DND-41 (cell line): ENCODE results near the gene SIK1.
A peak's percentile ranks its signal among the peaks of the same experiment; 100 is the strongest.
"Not testable (repeated sequence)": the region's sequence is repeated elsewhere in the genome, so short reads cannot be mapped to it uniquely, and the experiment has no call there.

ENCODE experiments used
- ATAC-seq: fragments of 200-7000 bp; cut with Tn5 transposase; 3 replicates; pipeline ENCODE4 v1.9.1; 2021; ENCODE audit warnings: low read depth; ENCODE audit not compliant: insufficient read depth
- DNase-seq: peaks from one replicate; pipeline ENCODE4 v3.0.0-alpha.2; 2020
- H2AFZ ChIP-seq: 2 replicates; pipeline ENCODE4 v1.6.0; 2012; ENCODE audit warnings: low read depth, low read length
- H3K27ac ChIP-seq: 2 replicates; pipeline ENCODE4 v1.5.1; 2012; ENCODE audit warnings: low read length, inconsistent platforms
- H3K27me3 ChIP-seq: fragments of 200-600 bp; sonication (generic); 2 replicates; pipeline ENCODE4 v1.6.0; 2012; ENCODE audit warnings: low read length, mild to moderate bottlenecking, inconsistent platforms; ENCODE audit not compliant: insufficient read depth, poor library complexity
- H3K36me3 ChIP-seq: 2 replicates; pipeline ENCODE4 v1.5.1; 2012; ENCODE audit warnings: low read length, inconsistent platforms; ENCODE audit not compliant: insufficient read depth
- H3K4me1 ChIP-seq: 2 replicates; pipeline ENCODE4 v1.5.1; 2012; ENCODE audit warnings: mild to moderate bottlenecking, low read length; ENCODE audit not compliant: insufficient read depth
- H3K4me2 ChIP-seq: 2 replicates; pipeline ENCODE4 v1.6.0; 2012; ENCODE audit warnings: mild to moderate bottlenecking, moderate library complexity, low read length, inconsistent platforms; ENCODE audit not compliant: insufficient read depth
- H3K4me3 ChIP-seq, 2 experiments: fragments of 200-600 bp in 1 of 2; shearing (Covaris generic) in 1 of 2; 2 replicates each; pipeline ENCODE4 v1.5.1; 2012 to 2016; ENCODE audit warnings: inconsistent platforms in 2 of 2, low read length in 2 of 2, mild to moderate bottlenecking in 2 of 2, low read depth in 1 of 2, moderate library complexity in 1 of 2
- H3K79me2 ChIP-seq: 2 replicates; pipeline ENCODE4 v1.6.0; 2012; ENCODE audit warnings: low read length, inconsistent platforms; ENCODE audit not compliant: insufficient read depth
- H3K9ac ChIP-seq: 2 replicates; pipeline ENCODE4 v1.6.0; 2012; ENCODE audit warnings: low read depth, mild to moderate bottlenecking, inconsistent platforms, low read length, moderate library complexity
- H3K9me3 ChIP-seq: 2 replicates; pipeline ENCODE4 v1.5.1; 2012; ENCODE audit warnings: low read length, moderate library complexity, mild to moderate bottlenecking, inconsistent platforms; ENCODE audit not compliant: insufficient read depth, severe bottlenecking
- H4K20me1 ChIP-seq: 2 replicates; pipeline ENCODE4 v1.6.0; 2012; ENCODE audit warnings: low read length; ENCODE audit not compliant: insufficient read depth

Gene SIK1

GRCh38 chr21:43446277-43446932, 19.5 kb upstream of the SIK1 start:
- not testable (repeated sequence) for ATAC-seq, H3K27me3 ChIP-seq, H3K36me3 ChIP-seq, H3K4me2 ChIP-seq, H4K20me1 ChIP-seq, H3K4me1 ChIP-seq, DNase-seq, H3K9ac ChIP-seq, H3K79me2 ChIP-seq, H3K4me3 ChIP-seq, H3K27ac ChIP-seq, H2AFZ ChIP-seq, H3K9me3 ChIP-seq

GRCh38 chr21:43444524-43444923, 17.6 kb upstream of the SIK1 start:
- H3K4me1 ChIP-seq, H3K4me3 ChIP-seq, H3K79me2 ChIP-seq, H4K20me1 ChIP-seq, H3K27me3 ChIP-seq, H2AFZ ChIP-seq, H3K4me2 ChIP-seq, H3K27ac ChIP-seq, H3K36me3 ChIP-seq, H3K9ac ChIP-seq, DNase-seq, H3K9me3 ChIP-seq: not testable (repeated sequence)
- ATAC-seq, result peak; percentile 74

GRCh38 chr21:43442571-43442970, 15.6 kb upstream of the SIK1 start:
- ATAC-seq, H4K20me1 ChIP-seq, H3K79me2 ChIP-seq, H3K27ac ChIP-seq, H3K4me2 ChIP-seq, H3K9me3 ChIP-seq, H3K27me3 ChIP-seq, H3K4me3 ChIP-seq, H3K36me3 ChIP-seq, DNase-seq, H3K4me1 ChIP-seq, H3K9ac ChIP-seq, H2AFZ ChIP-seq: not testable (repeated sequence)

- H3K4me2 ChIP-seq, H3K36me3 ChIP-seq, H4K20me1 ChIP-seq, H3K9me3 ChIP-seq, H3K4me1 ChIP-seq, ATAC-seq, H2AFZ ChIP-seq, H3K79me2 ChIP-seq, H3K9ac ChIP-seq, H3K4me3 ChIP-seq, DNase-seq, H3K27me3 ChIP-seq, H3K27ac ChIP-seq: not testable (repeated sequence)
Observed at GRCh38 chr21:43440835-43441727, 14.2 kb upstream of the SIK1 start.

- not testable (repeated sequence) for H3K36me3 ChIP-seq, H3K79me2 ChIP-seq, ATAC-seq
Observed at GRCh38 chr21:43439316-43440075, 12.6 kb upstream of the SIK1 start.

GRCh38 chr21:43436272-43436671, 9.3 kb upstream of the SIK1 start:
- H3K27ac ChIP-seq, ATAC-seq, H3K27me3 ChIP-seq, DNase-seq, H3K4me3 ChIP-seq, H4K20me1 ChIP-seq, H3K36me3 ChIP-seq, H3K9me3 ChIP-seq, H3K79me2 ChIP-seq, H3K4me1 ChIP-seq, H2AFZ ChIP-seq, H3K4me2 ChIP-seq, H3K9ac ChIP-seq: not testable (repeated sequence)

More at GRCh38 chr21:43439316-43440075, 12.6 kb upstream of the SIK1 start:
- not testable (repeated sequence) for H3K9me3 ChIP-seq, H3K27ac ChIP-seq, H3K4me1 ChIP-seq, H3K4me3 ChIP-seq, H4K20me1 ChIP-seq, H3K27me3 ChIP-seq, H3K9ac ChIP-seq, H3K4me2 ChIP-seq, H2AFZ ChIP-seq, DNase-seq

GRCh38 chr21:43433340-43434136, 6.6 kb upstream of the SIK1 start:
- H3K4me3 ChIP-seq, DNase-seq, H3K4me1 ChIP-seq, H2AFZ ChIP-seq, H3K27ac ChIP-seq, H3K27me3 ChIP-seq, H4K20me1 ChIP-seq, H3K79me2 ChIP-seq, H3K9me3 ChIP-seq, ATAC-seq, H3K36me3 ChIP-seq, H3K9ac ChIP-seq, H3K4me2 ChIP-seq: not testable (repeated sequence)
